ENCODE results near the gene C1QTNF5.

DNA sequence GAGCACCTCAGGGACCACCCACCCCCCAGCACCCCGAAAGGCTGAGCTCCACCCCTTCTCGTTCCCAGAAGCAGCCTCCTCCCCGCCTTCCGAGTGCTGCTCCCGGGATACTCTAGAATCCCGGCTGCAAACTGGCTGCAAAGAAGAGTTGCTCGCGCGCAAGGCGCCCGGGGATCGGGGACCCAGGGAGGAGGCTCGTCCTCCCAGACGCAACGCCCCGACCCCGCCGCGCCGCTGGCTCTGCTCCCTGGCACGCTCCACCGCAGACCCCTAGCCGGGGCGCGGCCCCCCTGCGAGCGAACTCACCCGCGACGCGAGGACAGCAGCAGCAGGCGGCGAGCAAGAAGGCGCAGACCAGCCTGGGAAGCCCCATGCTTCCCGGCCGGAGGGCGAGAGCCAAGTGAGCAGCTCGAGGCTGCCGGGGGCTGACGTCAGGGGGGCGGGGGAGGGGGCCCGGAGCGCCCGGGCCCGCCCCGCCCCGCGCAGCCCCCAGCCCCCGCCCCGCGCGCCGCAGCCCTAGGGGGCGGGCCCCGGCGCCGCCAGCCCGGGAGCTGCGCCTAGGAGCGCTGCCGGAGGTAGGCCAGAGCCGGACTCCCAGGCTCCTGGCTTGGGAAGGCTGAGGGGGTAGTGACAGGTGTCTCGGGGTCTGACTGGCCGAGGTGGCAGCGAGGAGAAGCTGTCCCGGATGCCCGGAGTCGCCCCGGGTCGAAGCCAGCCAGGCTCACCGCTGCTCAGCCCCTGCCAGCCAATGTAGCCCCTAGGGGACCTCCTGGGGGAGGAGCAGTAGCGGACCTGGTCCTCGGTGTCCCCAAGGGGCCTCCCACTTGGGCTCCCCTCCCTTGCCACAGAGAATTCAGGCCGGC, 23.7 kb downstream of the C1QTNF5 start, which contains the start of gene MCAM:
- TF ChIP-seq CTCF (IDR thresholded peaks at IDR 0.05 in 2 of 3, conservative IDR thresholded peaks at IDR 0.05 in 1 of 3; ENCODE audit: borderline replicate concordance in 1 of 3, insufficient read depth in 1 of 3, low read depth in 2 of 3, low read length in 2 of 3) (no peak), CEBPB (IDR thresholded peaks at IDR 0.05; ENCODE audit: low read depth) (no peak), POLR2A (IDR thresholded peaks at IDR 0.05; ENCODE audit: borderline replicate concordance, extremely low read depth, insufficient read depth, insufficient read length) (no peak), JUND (IDR thresholded peaks at IDR 0.05) (no peak)
- TF ChIP-seq, protein P1, sequence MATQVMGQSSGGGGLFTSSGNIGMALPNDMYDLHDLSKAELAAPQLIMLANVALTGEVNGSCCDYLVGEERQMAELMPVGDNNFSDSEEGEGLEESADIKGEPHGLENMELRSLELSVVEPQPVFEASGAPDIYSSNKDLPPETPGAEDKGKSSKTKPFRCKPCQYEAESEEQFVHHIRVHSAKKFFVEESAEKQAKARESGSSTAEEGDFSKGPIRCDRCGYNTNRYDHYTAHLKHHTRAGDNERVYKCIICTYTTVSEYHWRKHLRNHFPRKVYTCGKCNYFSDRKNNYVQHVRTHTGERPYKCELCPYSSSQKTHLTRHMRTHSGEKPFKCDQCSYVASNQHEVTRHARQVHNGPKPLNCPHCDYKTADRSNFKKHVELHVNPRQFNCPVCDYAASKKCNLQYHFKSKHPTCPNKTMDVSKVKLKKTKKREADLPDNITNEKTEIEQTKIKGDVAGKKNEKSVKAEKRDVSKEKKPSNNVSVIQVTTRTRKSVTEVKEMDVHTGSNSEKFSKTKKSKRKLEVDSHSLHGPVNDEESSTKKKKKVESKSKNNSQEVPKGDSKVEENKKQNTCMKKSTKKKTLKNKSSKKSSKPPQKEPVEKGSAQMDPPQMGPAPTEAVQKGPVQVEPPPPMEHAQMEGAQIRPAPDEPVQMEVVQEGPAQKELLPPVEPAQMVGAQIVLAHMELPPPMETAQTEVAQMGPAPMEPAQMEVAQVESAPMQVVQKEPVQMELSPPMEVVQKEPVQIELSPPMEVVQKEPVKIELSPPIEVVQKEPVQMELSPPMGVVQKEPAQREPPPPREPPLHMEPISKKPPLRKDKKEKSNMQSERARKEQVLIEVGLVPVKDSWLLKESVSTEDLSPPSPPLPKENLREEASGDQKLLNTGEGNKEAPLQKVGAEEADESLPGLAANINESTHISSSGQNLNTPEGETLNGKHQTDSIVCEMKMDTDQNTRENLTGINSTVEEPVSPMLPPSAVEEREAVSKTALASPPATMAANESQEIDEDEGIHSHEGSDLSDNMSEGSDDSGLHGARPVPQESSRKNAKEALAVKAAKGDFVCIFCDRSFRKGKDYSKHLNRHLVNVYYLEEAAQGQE (IDR thresholded peaks at IDR 0.05; ENCODE audit: low read depth), result no peak
